H9 (cell line): Measurements from ENCODE around the gene VAV3. TPM values are rescaled to one million over a fixed set of nuclear protein-coding genes. Genes with fewer than 3 reads are reported as not detected.

Experiments used
- DNase-seq: peaks from one replicate; pipeline ENCODE4 v3.0.0-alpha.2; 2017
- H2AFZ ChIP-seq: one replicate; pipeline ENCODE4 v1.6.1; 2013; ENCODE audit warnings: mild to moderate bottlenecking, low read length, control low read depth, moderate library complexity
- H2AK5ac ChIP-seq: 2 replicates; pipeline ENCODE4 v1.6.1; 2013; ENCODE audit warnings: low read length, control low read depth, mixed read lengths; ENCODE audit not compliant: insufficient read length
- H2BK120ac ChIP-seq: one replicate; pipeline ENCODE4 v1.6.1; 2013; ENCODE audit warnings: low read depth, mild to moderate bottlenecking, low read length, control low read depth, inconsistent platforms; ENCODE audit not compliant: poor library complexity, severe bottlenecking
- H2BK12ac ChIP-seq: 2 replicates; pipeline ENCODE4 v1.6.1; 2013; ENCODE audit warnings: low read length, control low read depth, mixed read lengths, low read depth; ENCODE audit not compliant: insufficient read length
- H2BK15ac ChIP-seq: 2 replicates; pipeline ENCODE4 v1.6.1; 2013; ENCODE audit warnings: low read depth, low read length, control low read depth
- H2BK20ac ChIP-seq: one replicate; pipeline ENCODE4 v1.6.1; 2013; ENCODE audit warnings: low read depth, mild to moderate bottlenecking, low read length, control low read depth, inconsistent platforms; ENCODE audit not compliant: poor library complexity, severe bottlenecking
- H2BK5ac ChIP-seq: 2 replicates; pipeline ENCODE4 v1.6.1; 2013; ENCODE audit warnings: low read length, control low read depth, mixed read lengths; ENCODE audit not compliant: insufficient read length
- H3K14ac ChIP-seq: 2 replicates; pipeline ENCODE4 v1.6.1; 2013; ENCODE audit warnings: low read length, control low read depth; ENCODE audit not compliant: insufficient read depth
- H3K18ac ChIP-seq: 2 replicates; pipeline ENCODE4 v1.6.1; 2013; ENCODE audit warnings: low read depth, mild to moderate bottlenecking, mixed read lengths, low read length, control low read depth; ENCODE audit not compliant: insufficient read length
- H3K23ac ChIP-seq: 2 replicates; pipeline ENCODE4 v1.6.1; 2013; ENCODE audit warnings: low read length, control low read depth, mixed read lengths, low read depth; ENCODE audit not compliant: insufficient read length
- H3K23me2 ChIP-seq: 2 replicates; pipeline ENCODE4 v1.6.1; 2013; ENCODE audit warnings: low read depth, mild to moderate bottlenecking, mixed read lengths, low read length, control low read depth; ENCODE audit not compliant: insufficient read length, poor library complexity, severe bottlenecking
- H3K27ac ChIP-seq: 2 replicates; pipeline ENCODE4 v1.5.1; 2013; ENCODE audit warnings: low read length, control low read depth, mixed read lengths, low read depth; ENCODE audit not compliant: insufficient read length
- H3K27me3 ChIP-seq: 2 replicates; pipeline ENCODE4 v1.6.1; 2013; ENCODE audit warnings: low read length, control low read depth, inconsistent platforms; ENCODE audit not compliant: insufficient read depth
- H3K4ac ChIP-seq: 2 replicates; pipeline ENCODE4 v1.6.1; 2013; ENCODE audit warnings: low read depth, mild to moderate bottlenecking, control low read depth, inconsistent platforms, low read length, moderate library complexity
- H3K4me1 ChIP-seq: 2 replicates; pipeline ENCODE4 v1.6.1; 2013; ENCODE audit warnings: low read length, control low read depth, inconsistent platforms; ENCODE audit not compliant: insufficient read depth
- H3K4me2 ChIP-seq: 2 replicates; pipeline ENCODE4 v1.6.1; 2013; ENCODE audit warnings: low read length, control low read depth, mixed read lengths; ENCODE audit not compliant: insufficient read length, insufficient read depth
- H3K56ac ChIP-seq: 2 replicates; pipeline ENCODE4 v1.6.1; 2013; ENCODE audit warnings: low read depth, mild to moderate bottlenecking, mixed read lengths, low read length, control low read depth; ENCODE audit not compliant: insufficient read length
- H3K79me1 ChIP-seq: 2 replicates; pipeline ENCODE4 v1.6.1; 2013; ENCODE audit warnings: low read depth, mild to moderate bottlenecking, moderate library complexity, low read length, control low read depth, inconsistent platforms; ENCODE audit not compliant: insufficient read depth, poor library complexity, severe bottlenecking
- H3K79me2 ChIP-seq: 2 replicates; pipeline ENCODE4 v1.6.1; 2013; ENCODE audit warnings: low read length, control low read depth, inconsistent platforms; ENCODE audit not compliant: insufficient read depth
- H3K9ac ChIP-seq: 2 replicates; pipeline ENCODE4 v1.6.1; 2013; ENCODE audit warnings: low read length, control low read depth, mixed read lengths; ENCODE audit not compliant: insufficient read length; ENCODE audit errors: extremely low read depth
- H3K9me3 ChIP-seq: one replicate; pipeline ENCODE4 v1.6.1; 2013; ENCODE audit warnings: low read depth, low read length, inconsistent platforms; ENCODE audit not compliant: control insufficient read depth
- H3T11ph ChIP-seq: one replicate; pipeline ENCODE4 v1.6.1; 2013; ENCODE audit warnings: mild to moderate bottlenecking, low read length, control low read depth, inconsistent platforms
- H4K20me1 ChIP-seq: one replicate; pipeline ENCODE4 v1.6.1; 2013; ENCODE audit not compliant: control insufficient read depth, insufficient read length, insufficient read depth
- H4K5ac ChIP-seq: 2 replicates; pipeline ENCODE4 v1.6.1; 2013; ENCODE audit warnings: low read depth, mild to moderate bottlenecking, mixed read lengths, low read length, control low read depth; ENCODE audit not compliant: insufficient read length
- H4K8ac ChIP-seq: replicated peaks from 2 replicates; pipeline ENCODE4 v1.6.1; 2013; ENCODE audit warnings: low read length, control low read depth, mixed read lengths, low read depth; ENCODE audit not compliant: insufficient read length
- H4K91ac ChIP-seq: 2 replicates; pipeline ENCODE4 v1.6.1; 2013; ENCODE audit warnings: low read depth, mild to moderate bottlenecking, moderate library complexity, mixed read lengths, low read length, control low read depth; ENCODE audit not compliant: insufficient read length
- H3K27ac Mint-ChIP-seq, 3 experiments: 2 replicates in 2 of 3; 3 replicates in 1 of 3; pipeline ENCODE4 v1.8.0; 2020 to 2021; ENCODE audit warnings: mixed read lengths in 3 of 3, mild to moderate bottlenecking in 1 of 3, moderate library complexity in 1 of 3
- H3K27me3 Mint-ChIP-seq: 2 replicates; pipeline ENCODE4 v1.8.0; 2021; ENCODE audit warnings: low read depth, mild to moderate bottlenecking, moderate library complexity, mixed read lengths
- H3K36me3 Mint-ChIP-seq, 3 experiments: 2 replicates in 2 of 3; 3 replicates in 1 of 3; pipeline ENCODE4 v1.8.0; 2020 to 2021; ENCODE audit warnings: low read depth in 3 of 3, mixed read lengths in 3 of 3; ENCODE audit not compliant: insufficient read depth in 1 of 3
- H3K4me1 Mint-ChIP-seq, 2 experiments: 2 replicates each; pipeline ENCODE4 v1.8.0; 2020; ENCODE audit warnings: mixed read lengths in 2 of 2
- H3K4me3 Mint-ChIP-seq, 2 experiments: 2 replicates in 1 of 2; 3 replicates in 1 of 2; pipeline ENCODE4 v1.8.0; 2020 to 2021; ENCODE audit warnings: mild to moderate bottlenecking in 2 of 2, mixed read lengths in 2 of 2, moderate library complexity in 1 of 2
- H3K9me3 Mint-ChIP-seq, 2 experiments: 2 replicates in 1 of 2; 3 replicates in 1 of 2; pipeline ENCODE4 v1.8.0; 2020; ENCODE audit warnings: mild to moderate bottlenecking in 2 of 2, mixed read lengths in 2 of 2, moderate library complexity in 1 of 2
- WGBS: extraction: QIAGEN DNeasy Blood & Tissue Kit; methylation state at CpG from one replicate; pipeline ENCODE4 v1.1.7; 2013; ENCODE audit warnings: missing lambda C conversion rate, low lambda C conversion rate, mixed read lengths; ENCODE audit not compliant: insufficient read length; ENCODE audit errors: extremely low coverage; 5-methylcytosine and 5-hydroxymethylcytosine counted together
- total RNA-seq: library from RNA; stranded (reverse); gene quantifications from 2 replicates; pipeline ENCODE4 v1.2.1, GENCODE V29; 2021
- TF ChIP-seq, protein P1 (sequence below): fragments of 200-600 bp; sonication (generic); conservative IDR thresholded peaks from 3 replicates; pipeline ENCODE4 v1.8.0; 2021; ENCODE audit warnings: antibody characterized with exemption, mild to moderate bottlenecking

The VAV3 gene
- total RNA-seq, 1 experiment from 2014 or later: 5.1 TPM

DNA sequence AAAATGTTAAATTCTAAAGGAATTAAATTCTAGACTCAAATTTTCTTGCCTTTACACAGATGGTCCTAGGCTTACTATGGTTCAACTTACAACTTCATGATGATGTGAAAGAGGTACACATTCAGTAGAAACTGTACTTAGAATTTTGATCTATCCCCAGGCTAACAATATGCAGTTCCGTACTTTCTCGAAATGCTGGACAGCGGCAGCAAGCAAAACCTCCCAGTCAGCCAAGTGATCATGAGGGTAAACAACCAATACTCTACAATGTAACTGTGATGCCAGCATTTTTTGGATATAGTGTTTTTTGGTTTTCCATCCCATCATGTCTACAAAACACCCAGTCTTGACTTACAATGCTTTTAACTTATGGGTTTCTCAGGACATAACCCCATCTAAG is 25.7 kb downstream of the VAV3 start:
- Mint-ChIP-seq H3K9me3 (no peaks in the 10 kb centered on the region), H3K27me3 (no peaks in the 10 kb centered on the region), H3K36me3 (no peaks in the 10 kb centered on the region; a peak in 1 of 7 replicates), H3K4me1 (peaks cover 28% of the 10 kb centered on the region in 2 experiments), H3K4me3 (no peak overlapping the region), H3K27ac (no peak overlapping the region)
- WGBS: no CpG with 5 or more reads among the region's 3 CpGs
- no peak for DNase-seq
- H3K9ac ChIP-seq: no peak overlapping the region
- H2BK15ac ChIP-seq: no peak overlapping the region
- no peak overlapping the region for H4K5ac ChIP-seq
- no peak overlapping the region for H3K18ac ChIP-seq
- no peak overlapping the region for H2BK120ac ChIP-seq
- H2BK20ac ChIP-seq: no peak overlapping the region
- TF ChIP-seq, protein P1, sequence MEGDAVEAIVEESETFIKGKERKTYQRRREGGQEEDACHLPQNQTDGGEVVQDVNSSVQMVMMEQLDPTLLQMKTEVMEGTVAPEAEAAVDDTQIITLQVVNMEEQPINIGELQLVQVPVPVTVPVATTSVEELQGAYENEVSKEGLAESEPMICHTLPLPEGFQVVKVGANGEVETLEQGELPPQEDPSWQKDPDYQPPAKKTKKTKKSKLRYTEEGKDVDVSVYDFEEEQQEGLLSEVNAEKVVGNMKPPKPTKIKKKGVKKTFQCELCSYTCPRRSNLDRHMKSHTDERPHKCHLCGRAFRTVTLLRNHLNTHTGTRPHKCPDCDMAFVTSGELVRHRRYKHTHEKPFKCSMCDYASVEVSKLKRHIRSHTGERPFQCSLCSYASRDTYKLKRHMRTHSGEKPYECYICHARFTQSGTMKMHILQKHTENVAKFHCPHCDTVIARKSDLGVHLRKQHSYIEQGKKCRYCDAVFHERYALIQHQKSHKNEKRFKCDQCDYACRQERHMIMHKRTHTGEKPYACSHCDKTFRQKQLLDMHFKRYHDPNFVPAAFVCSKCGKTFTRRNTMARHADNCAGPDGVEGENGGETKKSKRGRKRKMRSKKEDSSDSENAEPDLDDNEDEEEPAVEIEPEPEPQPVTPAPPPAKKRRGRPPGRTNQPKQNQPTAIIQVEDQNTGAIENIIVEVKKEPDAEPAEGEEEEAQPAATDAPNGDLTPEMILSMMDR: no peak
- H3K27me3 ChIP-seq: no peaks in the 10 kb centered on the region
- no peak overlapping the region for H3K14ac ChIP-seq
- H3K23ac ChIP-seq: no peak overlapping the region
- H3K79me1 ChIP-seq: no peaks in the 10 kb centered on the region
- no peak overlapping the region for H2BK12ac ChIP-seq
- H4K8ac ChIP-seq: no peak overlapping the region
- no peak overlapping the region for H3K4ac ChIP-seq
- H4K20me1 ChIP-seq: no peaks in the 10 kb centered on the region
- no peak overlapping the region for H3K4me2 ChIP-seq
- no peaks in the 10 kb centered on the region for H3K23me2 ChIP-seq
- no peak overlapping the region for H3T11ph ChIP-seq
- H4K91ac ChIP-seq: no peak overlapping the region
- no peak overlapping the region for H3K56ac ChIP-seq
- peaks cover 7% of the 10 kb centered on the region; the same call in 1 of the 2 replicates for H3K4me1 ChIP-seq
- H3K9me3 ChIP-seq: no peaks in the 10 kb centered on the region
- H3K79me2 ChIP-seq: 0 out of 2 replicates have a peak, but pooled peaks cover 2% of the 10 kb centered on the region
- no peak overlapping the region for H2AK5ac ChIP-seq
- H2AFZ ChIP-seq: no peak overlapping the region
- H3K27ac ChIP-seq: no peak overlapping the region
- no peak overlapping the region for H2BK5ac ChIP-seq
